K562 (cell line): ENCODE measurements around the gene UGT1A9. TPM values are rescaled to one million over a fixed set of nuclear protein-coding genes. Genes with fewer than 3 reads are reported as not detected.

Experiments used
- ATAC-seq: fragments of 200-7000 bp; cut with Tn5 transposase; 3 replicates; pipeline ENCODE4 v1.9.1; 2020; ENCODE audit warnings: moderate library complexity
- BruUV-seq: library from RNA; stranded (reverse); fragments of 400-500 nt; replicated peaks from 2 replicates; lab custom pipeline; 2021; lab: Mats Ljungman, UMichigan
- CTCF ChIA-PET: fragments of 300-600 bp; formaldehyde crosslinking; extraction: SDS; loops from one replicate; lab custom pipeline; 2021; ENCODE audit warnings: low intra/inter-chr PET ratio; lab: Yijun Ruan, JAX
- POLR2A ChIA-PET: fragments of 300-600, 350-650 bp; sonication (Branson Sonifier 250); formaldehyde crosslinking; extraction: SDS; loops from one replicate; lab custom pipeline; 2021; ENCODE audit warnings: antibody characterized with exemption, inconsistent platforms; lab: Yijun Ruan, JAX
- DNase-seq, 4 experiments: peaks; one replicate each; pipeline versions ENCODE4 v3.0.0 to v3.0.0-alpha.2; 2011 to 2018; ENCODE audit warnings: low spot score in 3 of 4, mixed read lengths in 3 of 4; ENCODE audit errors: extremely low read depth in 1 of 4
- FAIRE-seq: peaks from 2 replicates; lab custom pipeline; 2011; peaks lifted over from hg19 to GRCh38; lab: Jason Lieb, UNC
- H2AFZ ChIP-seq: 2 replicates; pipeline ENCODE4 v1.6.0; 2011; ENCODE audit warnings: low read depth, low read length, control low read depth, inconsistent platforms
- H3K27ac ChIP-seq: fragments of 200-600 bp; 3 replicates; pipeline ENCODE4 v1.8.0; 2011; ENCODE audit warnings: low read depth, mild to moderate bottlenecking, control low read depth, inconsistent platforms, low read length, moderate library complexity, mixed read lengths; ENCODE audit errors: extremely low read depth
- H3K27me3 ChIP-seq, 2 experiments: fragments of 300-600 bp in 1 of 2; 2 replicates in 1 of 2; 3 replicates in 1 of 2; pipeline versions ENCODE4 v1.6.0 to v1.8.0; 2011; ENCODE audit warnings: inconsistent platforms in 2 of 2, low read length in 2 of 2, mild to moderate bottlenecking in 1 of 2, mixed read lengths in 1 of 2, moderate library complexity in 1 of 2; ENCODE audit not compliant: control insufficient read depth in 2 of 2, insufficient read depth in 2 of 2
- H3K36me3 ChIP-seq: fragments of 300-600 bp; 3 replicates; pipeline ENCODE4 v1.8.0; 2011; ENCODE audit warnings: mild to moderate bottlenecking, low read length, inconsistent platforms; ENCODE audit not compliant: control insufficient read depth, insufficient read depth
- H3K4me1 ChIP-seq, 2 experiments: fragments of 200-600 bp in 1 of 2; replicated peaks in 1 of 2; 2 replicates in 1 of 2; 3 replicates in 1 of 2; pipeline versions ENCODE4 v1.5.1 to v1.8.0; 2011; ENCODE audit warnings: inconsistent platforms in 2 of 2, low read length in 2 of 2, mild to moderate bottlenecking in 1 of 2, mixed read lengths in 1 of 2, moderate library complexity in 1 of 2; ENCODE audit not compliant: control insufficient read depth in 2 of 2, insufficient read depth in 2 of 2
- H3K4me2 ChIP-seq: 2 replicates; pipeline ENCODE4 v1.6.1; 2011; ENCODE audit warnings: low read length, control low read depth, inconsistent platforms, mixed read lengths; ENCODE audit not compliant: insufficient read depth
- H3K4me3 ChIP-seq: fragments of 200-600 bp; sonication (generic), shearing (Covaris generic); 2 replicates; pipeline ENCODE4 v1.5.1; 2016; ENCODE audit warnings: control low read depth, inconsistent platforms
- H3K79me2 ChIP-seq: fragments of 200-600 bp; 3 replicates; pipeline ENCODE4 v1.8.0; 2011; ENCODE audit warnings: low read length, inconsistent platforms; ENCODE audit not compliant: control insufficient read depth, insufficient read depth
- H3K9ac ChIP-seq, 2 experiments: 2 replicates each; pipeline versions ENCODE4 v1.6.0 to v1.6.1; 2011; ENCODE audit warnings: low read depth in 2 of 2, low read length in 2 of 2, control low read depth in 1 of 2, inconsistent platforms in 1 of 2, mild to moderate bottlenecking in 1 of 2, mixed read lengths in 1 of 2; ENCODE audit not compliant: insufficient read depth in 1 of 2
- H3K9me1 ChIP-seq: one replicate; pipeline ENCODE4 v1.6.0; 2011; ENCODE audit warnings: inconsistent platforms, mild to moderate bottlenecking, low read length, moderate library complexity; ENCODE audit not compliant: control insufficient read depth, insufficient read depth
- H3K9me3 ChIP-seq: replicated peaks from 2 replicates; pipeline ENCODE4 v1.5.1; 2011; ENCODE audit warnings: low read depth, low read length, inconsistent platforms; ENCODE audit not compliant: control insufficient read depth, insufficient read depth
- H4K20me1 ChIP-seq: replicated peaks from 2 replicates; pipeline ENCODE4 v1.6.1; 2011; ENCODE audit warnings: low read length, inconsistent platforms, mixed read lengths; ENCODE audit not compliant: control insufficient read depth, insufficient read depth
- FOXA1 ChIP-seq: fragments of 450-650 bp; IDR thresholded peaks from 2 replicates; pipeline ENCODE4 v1.6.1; 2016; ENCODE audit warnings: mild to moderate bottlenecking, borderline replicate concordance
- ZBTB33 ChIP-seq: sonication (generic); formaldehyde crosslinking; IDR thresholded peaks from 2 replicates; pipeline ENCODE4 v1.8.1; 2023; ENCODE audit warnings: mild to moderate bottlenecking, missing genetic modification reagents
- ZEB2 ChIP-seq: fragments of 450-650 bp; IDR thresholded peaks from 2 replicates; pipeline ENCODE4 v1.6.1; 2016
- WGBS: fragments of 100-300 bp; shearing (Covaris generic); methylation state at CpG from one replicate; pipeline ENCODE4 v1.1.6; 2016; ENCODE audit warnings: low coverage, mixed read lengths; ENCODE audit not compliant: insufficient coverage; ENCODE audit errors: missing lambda C conversion rate; 5-methylcytosine and 5-hydroxymethylcytosine counted together
- in situ Hi-C: fragments of 300-500 bp; cut with MboI; formaldehyde crosslinking; loops from 4 replicates; pipeline ENCODE4 v1.15.0; 2018; ENCODE audit warnings: inconsistent platforms, mixed read lengths
- intact Hi-C: fragments of 100-400 bp; cut with micrococcal nuclease; formaldehyde crosslinking; loops from 2 replicates; pipeline ENCODE4 v1.14.2; 2022
- polyA plus RNA-seq, 8 experiments: library from polyadenylated mRNA; depleted of rRNA in 4 of 8; stranded (reverse) in 5 of 8; unstranded in 3 of 8; fragments of >200 nt; fragmentation: Nextera tagmentation in 2 of 8; fragmentation: Illumina TruSeq in 1 of 8; extraction: Ambion mirVana in 2 of 8; extraction: Trizol in 1 of 8; gene quantifications; 2 replicates each; pipeline versions ENCODE4 v1.2.1 to v1.2.3, GENCODE V29; 2011 to 2014; ENCODE audit warnings: inconsistent platforms in 1 of 8, missing spikeins in 1 of 8
- total RNA-seq, 7 experiments: library from RNA; depleted of rRNA in 6 of 7; stranded (reverse); fragments of >200 nt in 6 of 7; fragmentation: Illumina TruSeq in 2 of 7; extraction: Trizol in 2 of 7; gene quantifications; 2 replicates each; pipeline versions ENCODE4 v1.2.1 to v1.2.3, GENCODE V29; 2011 to 2021; ENCODE audit warnings: low replicate concordance in 1 of 7

Gene UGT1A9
- total and polyA plus RNA-seq, 9 of the 15 experiments (the other 6 are each of a cell fraction or from before 2014, with no cell fraction given): 0.09 TPM; not detected in 8

- no peak overlapping the region for H3K4me2 ChIP-seq
- no peaks in the 10 kb centered on the region for H3K36me3 ChIP-seq
- no peak overlapping the region for H3K9ac ChIP-seq
- no peaks in the 10 kb centered on the region for H3K79me2 ChIP-seq
- in situ Hi-C loops: no loop called here
- no peaks in the 10 kb centered on the region for H3K4me1 ChIP-seq
- intact Hi-C loops: no loop called here
- H3K9me3 ChIP-seq: no peaks in the 10 kb centered on the region
- H2AFZ ChIP-seq: no peak overlapping the region
- peaks cover 0 to 8% of the 10 kb centered on the region in 2 experiments; a peak in 3 of 5 replicates for H3K27me3 ChIP-seq
- no peak overlapping the region for H3K4me3 ChIP-seq
- ChIA-PET POLR2A (interaction anchor here (1.8 kb wide), 1 partner anchor 10 kb away, joined by 5 read pairs; no protein-coding TSS in a partner anchor), CTCF (no interaction called here)
- ATAC-seq: no peak
- no TSS peak for BruUV-seq
- FAIRE-seq: no peak
- TF ChIP-seq ZBTB33 (CRISPR knock-in tag) (no peak), FOXA1 (no peak), ZEB2 (no peak)
- no peak overlapping the region for H3K27ac ChIP-seq
- H4K20me1 ChIP-seq: no peaks in the 10 kb centered on the region; the same call in 1 of the 2 replicates
- no peak for DNase-seq
- H3K9me1 ChIP-seq: no peaks in the 10 kb centered on the region
- 0% methylated on average over 4 of the region's 4 CpGs for WGBS
These were observed 18.7 kb downstream of the UGT1A9 start for GRCh38 chr2:233690444-233690843.
